K562 (cell line): ENCODE measurements around the gene KLC1. TPM values are rescaled to one million over a fixed set of nuclear protein-coding genes. Genes with fewer than 3 reads are reported as not detected.

Experiments used
- ATAC-seq: fragments of 200-7000 bp; cut with Tn5 transposase; 3 replicates; pipeline ENCODE4 v1.9.1; 2020; ENCODE audit warnings: moderate library complexity
- BruUV-seq: library from RNA; stranded (reverse); fragments of 400-500 nt; replicated peaks from 2 replicates; lab custom pipeline; 2021; lab: Mats Ljungman, UMichigan
- CTCF ChIA-PET: fragments of 300-600 bp; formaldehyde crosslinking; extraction: SDS; loops from one replicate; lab custom pipeline; 2021; ENCODE audit warnings: low intra/inter-chr PET ratio; lab: Yijun Ruan, JAX
- POLR2A ChIA-PET: fragments of 300-600, 350-650 bp; sonication (Branson Sonifier 250); formaldehyde crosslinking; extraction: SDS; loops from one replicate; lab custom pipeline; 2021; ENCODE audit warnings: antibody characterized with exemption, inconsistent platforms; lab: Yijun Ruan, JAX
- DNase-seq, 4 experiments: peaks; one replicate each; pipeline versions ENCODE4 v3.0.0 to v3.0.0-alpha.2; 2011 to 2018; ENCODE audit warnings: low spot score in 3 of 4, mixed read lengths in 3 of 4; ENCODE audit errors: extremely low read depth in 1 of 4
- FAIRE-seq: peaks from 2 replicates; lab custom pipeline; 2011; peaks lifted over from hg19 to GRCh38; lab: Jason Lieb, UNC
- H2AFZ ChIP-seq: 2 replicates; pipeline ENCODE4 v1.6.0; 2011; ENCODE audit warnings: low read depth, low read length, control low read depth, inconsistent platforms
- H3K27ac ChIP-seq: fragments of 200-600 bp; 3 replicates; pipeline ENCODE4 v1.8.0; 2011; ENCODE audit warnings: low read depth, mild to moderate bottlenecking, control low read depth, inconsistent platforms, low read length, moderate library complexity, mixed read lengths; ENCODE audit errors: extremely low read depth
- H3K27me3 ChIP-seq, 2 experiments: fragments of 300-600 bp in 1 of 2; 2 replicates in 1 of 2; 3 replicates in 1 of 2; pipeline versions ENCODE4 v1.6.0 to v1.8.0; 2011; ENCODE audit warnings: inconsistent platforms in 2 of 2, low read length in 2 of 2, mild to moderate bottlenecking in 1 of 2, mixed read lengths in 1 of 2, moderate library complexity in 1 of 2; ENCODE audit not compliant: control insufficient read depth in 2 of 2, insufficient read depth in 2 of 2
- H3K36me3 ChIP-seq: fragments of 300-600 bp; 3 replicates; pipeline ENCODE4 v1.8.0; 2011; ENCODE audit warnings: mild to moderate bottlenecking, low read length, inconsistent platforms; ENCODE audit not compliant: control insufficient read depth, insufficient read depth
- H3K4me1 ChIP-seq, 2 experiments: fragments of 200-600 bp in 1 of 2; replicated peaks in 1 of 2; 2 replicates in 1 of 2; 3 replicates in 1 of 2; pipeline versions ENCODE4 v1.5.1 to v1.8.0; 2011; ENCODE audit warnings: inconsistent platforms in 2 of 2, low read length in 2 of 2, mild to moderate bottlenecking in 1 of 2, mixed read lengths in 1 of 2, moderate library complexity in 1 of 2; ENCODE audit not compliant: control insufficient read depth in 2 of 2, insufficient read depth in 2 of 2
- H3K4me2 ChIP-seq: 2 replicates; pipeline ENCODE4 v1.6.1; 2011; ENCODE audit warnings: low read length, control low read depth, inconsistent platforms, mixed read lengths; ENCODE audit not compliant: insufficient read depth
- H3K4me3 ChIP-seq: fragments of 200-600 bp; sonication (generic), shearing (Covaris generic); 2 replicates; pipeline ENCODE4 v1.5.1; 2016; ENCODE audit warnings: control low read depth, inconsistent platforms
- H3K79me2 ChIP-seq: fragments of 200-600 bp; 3 replicates; pipeline ENCODE4 v1.8.0; 2011; ENCODE audit warnings: low read length, inconsistent platforms; ENCODE audit not compliant: control insufficient read depth, insufficient read depth
- H3K9ac ChIP-seq, 2 experiments: 2 replicates each; pipeline versions ENCODE4 v1.6.0 to v1.6.1; 2011; ENCODE audit warnings: low read depth in 2 of 2, low read length in 2 of 2, control low read depth in 1 of 2, inconsistent platforms in 1 of 2, mild to moderate bottlenecking in 1 of 2, mixed read lengths in 1 of 2; ENCODE audit not compliant: insufficient read depth in 1 of 2
- H3K9me1 ChIP-seq: one replicate; pipeline ENCODE4 v1.6.0; 2011; ENCODE audit warnings: inconsistent platforms, mild to moderate bottlenecking, low read length, moderate library complexity; ENCODE audit not compliant: control insufficient read depth, insufficient read depth
- H3K9me3 ChIP-seq: replicated peaks from 2 replicates; pipeline ENCODE4 v1.5.1; 2011; ENCODE audit warnings: low read depth, low read length, inconsistent platforms; ENCODE audit not compliant: control insufficient read depth, insufficient read depth
- H4K20me1 ChIP-seq: replicated peaks from 2 replicates; pipeline ENCODE4 v1.6.1; 2011; ENCODE audit warnings: low read length, inconsistent platforms, mixed read lengths; ENCODE audit not compliant: control insufficient read depth, insufficient read depth
- BHLHE40 ChIP-seq: IDR thresholded peaks from 2 replicates; pipeline ENCODE4 v1.6.1; 2011; ENCODE audit warnings: low read length, improper control_type of control experiment
- CLOCK ChIP-seq: fragments of 250-450 bp; sonication (Bioruptor Pico); IDR thresholded peaks from 2 replicates; pipeline ENCODE4 v1.4.0; 2020; ENCODE audit warnings: mild to moderate bottlenecking, moderate library complexity, borderline replicate concordance
- CTBP1 ChIP-seq: fragments of 450-650 bp; IDR thresholded peaks from 2 replicates; pipeline ENCODE4 v1.6.1; 2016; ENCODE audit warnings: borderline replicate concordance
- DIDO1 ChIP-seq: fragments of 450-650 bp; IDR thresholded peaks from 2 replicates; pipeline ENCODE4 v1.6.1; 2016; ENCODE audit warnings: low read depth, missing biosample characterization, missing genetic modification characterization
- GATAD2A ChIP-seq: fragments of 450-650 bp; IDR thresholded peaks from 2 replicates; pipeline ENCODE4 v1.6.1; 2017
- KAT8 ChIP-seq: fragments of 450-650 bp; IDR thresholded peaks from 2 replicates; pipeline ENCODE4 v1.6.1; 2016; ENCODE audit warnings: low read depth, mild to moderate bottlenecking
- MCM5 ChIP-seq: fragments of 450-650 bp; IDR thresholded peaks from 2 replicates; pipeline ENCODE4 v1.6.1; 2016; ENCODE audit warnings: low read depth
- NR3C1 ChIP-seq: sonication (generic); formaldehyde crosslinking; IDR thresholded peaks from 2 replicates; pipeline ENCODE4 v1.8.1; 2022; ENCODE audit warnings: missing genetic modification reagents
- SIX5 ChIP-seq, 2 experiments: IDR thresholded peaks; 2 replicates each; pipeline ENCODE4 v1.6.1; 2011; ENCODE audit warnings: low read length in 2 of 2, borderline replicate concordance in 1 of 2, low read depth in 1 of 2, mild to moderate bottlenecking in 1 of 2, moderate library complexity in 1 of 2; ENCODE audit not compliant: insufficient read depth in 1 of 2
- USF1 ChIP-seq: sonication (generic); formaldehyde crosslinking; IDR thresholded peaks from 2 replicates; pipeline ENCODE4 v1.9.0; 2022; ENCODE audit warnings: mild to moderate bottlenecking, missing genetic modification reagents
- ZNF224 ChIP-seq: sonication (generic); formaldehyde crosslinking; IDR thresholded peaks from 2 replicates; pipeline ENCODE4 v1.8.0; 2022; ENCODE audit warnings: mild to moderate bottlenecking, missing genetic modification reagents
- ZNF408 ChIP-seq: fragments of 250-450 bp; sonication (Bioruptor Pico); IDR thresholded peaks from 2 replicates; pipeline ENCODE4 v1.4.0; 2020; ENCODE audit warnings: low read depth, mild to moderate bottlenecking, moderate library complexity
- ZNF668 ChIP-seq: fragments of 250-450 bp; sonication (Bioruptor Pico); IDR thresholded peaks from 2 replicates; pipeline ENCODE4 v1.8.0; 2022; ENCODE audit warnings: mild to moderate bottlenecking, inconsistent platforms
- ZNF696 ChIP-seq: fragments of 250-450 bp; sonication (Bioruptor Pico); conservative IDR thresholded peaks from 2 replicates; pipeline ENCODE4 v1.4.0; 2020; ENCODE audit warnings: mild to moderate bottlenecking, moderate library complexity
- ZNF764 ChIP-seq: fragments of 250-450 bp; sonication (Bioruptor Pico); IDR thresholded peaks from 2 replicates; pipeline ENCODE4 v1.4.0; 2020; ENCODE audit warnings: low read depth, mild to moderate bottlenecking, moderate library complexity
- ZNF780A ChIP-seq: fragments of 250-450 bp; sonication (Bioruptor Pico); IDR thresholded peaks from 2 replicates; pipeline ENCODE4 v1.5.0; 2021; ENCODE audit warnings: mild to moderate bottlenecking
- WGBS: fragments of 100-300 bp; shearing (Covaris generic); methylation state at CpG from one replicate; pipeline ENCODE4 v1.1.6; 2016; ENCODE audit warnings: low coverage, mixed read lengths; ENCODE audit not compliant: insufficient coverage; ENCODE audit errors: missing lambda C conversion rate; 5-methylcytosine and 5-hydroxymethylcytosine counted together
- in situ Hi-C: fragments of 300-500 bp; cut with MboI; formaldehyde crosslinking; loops from 4 replicates; pipeline ENCODE4 v1.15.0; 2018; ENCODE audit warnings: inconsistent platforms, mixed read lengths
- intact Hi-C: fragments of 100-400 bp; cut with micrococcal nuclease; formaldehyde crosslinking; loops from 2 replicates; pipeline ENCODE4 v1.14.2; 2022
- polyA plus RNA-seq, 8 experiments: library from polyadenylated mRNA; depleted of rRNA in 4 of 8; stranded (reverse) in 5 of 8; unstranded in 3 of 8; fragments of >200 nt; fragmentation: Nextera tagmentation in 2 of 8; fragmentation: Illumina TruSeq in 1 of 8; extraction: Ambion mirVana in 2 of 8; extraction: Trizol in 1 of 8; gene quantifications; 2 replicates each; pipeline versions ENCODE4 v1.2.1 to v1.2.3, GENCODE V29; 2011 to 2014; ENCODE audit warnings: inconsistent platforms in 1 of 8, missing spikeins in 1 of 8
- total RNA-seq, 7 experiments: library from RNA; depleted of rRNA in 6 of 7; stranded (reverse); fragments of >200 nt in 6 of 7; fragmentation: Illumina TruSeq in 2 of 7; extraction: Trizol in 2 of 7; gene quantifications; 2 replicates each; pipeline versions ENCODE4 v1.2.1 to v1.2.3, GENCODE V29; 2011 to 2021; ENCODE audit warnings: low replicate concordance in 1 of 7
- TF ChIP-seq, protein P1 (sequence below): fragments of 450-650 bp; conservative IDR thresholded peaks from 2 replicates; pipeline ENCODE4 v1.6.1; 2016; ENCODE audit warnings: missing genetic modification characterization, low read depth, mild to moderate bottlenecking, control low read depth, missing compliant biosample characterization

KLC1 gene
- total and polyA plus RNA-seq, 9 of the 15 experiments (the other 6 are each of a cell fraction or from before 2014, with no cell fraction given): 4.9 to 134 (median 54.8) TPM

- CTCF ChIA-PET: no interaction called here
- H2AFZ ChIP-seq: no peak overlapping the region
- no peaks in the 10 kb centered on the region for H3K9me1 ChIP-seq
- TF ChIP-seq CLOCK (no peak), GATAD2A (no peak), ZNF696 (CRISPR knock-in tag) (no peak), KAT8 (no peak), NR3C1 (CRISPR knock-in tag) (no peak), USF1 (no peak), ZNF764 (no peak), ZNF668 (no peak), MCM5 (no peak), DIDO1 (tag) (no peak), ZNF224 (CRISPR knock-in tag) (no peak), BHLHE40 (no peak), ZNF408 (CRISPR knock-in tag) (no peak), SIX5 (IDR thresholded peaks at IDR 0.05; ENCODE audit: borderline replicate concordance in 1 of 2, insufficient read depth in 1 of 2, low read depth in 1 of 2, low read length in 2 of 2) (no peak), CTBP1 (no peak), ZNF780A (CRISPR knock-in tag) (no peak)
- TF ChIP-seq, protein P1, sequence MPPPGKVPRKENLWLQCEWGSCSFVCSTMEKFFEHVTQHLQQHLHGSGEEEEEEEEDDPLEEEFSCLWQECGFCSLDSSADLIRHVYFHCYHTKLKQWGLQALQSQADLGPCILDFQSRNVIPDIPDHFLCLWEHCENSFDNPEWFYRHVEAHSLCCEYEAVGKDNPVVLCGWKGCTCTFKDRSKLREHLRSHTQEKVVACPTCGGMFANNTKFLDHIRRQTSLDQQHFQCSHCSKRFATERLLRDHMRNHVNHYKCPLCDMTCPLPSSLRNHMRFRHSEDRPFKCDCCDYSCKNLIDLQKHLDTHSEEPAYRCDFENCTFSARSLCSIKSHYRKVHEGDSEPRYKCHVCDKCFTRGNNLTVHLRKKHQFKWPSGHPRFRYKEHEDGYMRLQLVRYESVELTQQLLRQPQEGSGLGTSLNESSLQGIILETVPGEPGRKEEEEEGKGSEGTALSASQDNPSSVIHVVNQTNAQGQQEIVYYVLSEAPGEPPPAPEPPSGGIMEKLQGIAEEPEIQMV (tag): no peak
- H3K4me2 ChIP-seq: no peak overlapping the region
- no peak overlapping the region for H3K4me3 ChIP-seq
- POLR2A ChIA-PET: interaction anchor here (0.5 to 1.8 kb wide), 3 partner anchors 10 to 23 kb away, joined by 3 to 6 read pairs (median 4); partner anchors contain the start of genes XRCC3 and ZFYVE21
- DNase-seq (no peak), FAIRE-seq (no peak), ATAC-seq (no peak)
- in situ Hi-C loops: no loop called here
- H3K79me2 ChIP-seq: peaks cover 39% of the 10 kb centered on the region
- WGBS: 97% methylated on average over 14 of the region's 16 CpGs
- intact Hi-C loops: no loop called here
- H4K20me1 ChIP-seq: no peaks in the 10 kb centered on the region
- H3K9me3 ChIP-seq: no peaks in the 10 kb centered on the region
- H3K9ac ChIP-seq: no peak overlapping the region; a peak in 1 of 4 replicates
- peaks cover 49% of the 10 kb centered on the region; the same call in 1 of the 3 replicates for H3K36me3 ChIP-seq
- no peaks in the 10 kb centered on the region for H3K27me3 ChIP-seq
- peaks cover 10 to 52% of the 10 kb centered on the region in 2 experiments; a peak in 4 of 5 replicates for H3K4me1 ChIP-seq
- no TSS peak for BruUV-seq
- H3K27ac ChIP-seq: no peak overlapping the region
Measured at GRCh38 chr14:103725739-103726395, 96.9 kb downstream of the KLC1 start.
